ENCODE measurements around the gene FEM1B.
A peak's percentile ranks its signal among the peaks of the same experiment; 100 is the strongest.

Gene FEM1B

DNA sequence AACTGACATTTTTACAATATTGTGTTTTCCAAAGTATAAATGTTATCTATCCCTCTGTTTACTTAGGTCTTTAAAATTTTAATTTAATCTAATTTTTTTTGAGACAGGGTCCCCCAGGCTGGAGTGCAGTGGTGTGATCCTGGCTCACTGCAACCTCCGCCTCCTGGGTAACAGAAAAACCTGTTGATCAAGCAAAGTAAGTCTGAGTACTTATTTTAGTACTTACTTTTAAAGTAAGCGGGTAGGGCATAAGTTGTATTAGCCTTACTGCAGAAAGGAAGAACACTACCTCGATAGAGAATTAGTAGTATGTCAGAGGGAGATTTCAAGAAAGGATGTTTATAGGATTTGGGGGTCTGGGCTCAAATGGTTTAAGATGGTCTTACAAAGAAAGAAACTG, 11.9 kb upstream of the FEM1B start:
- DNase-seq (ENCODE audit: low read depth, low spot score): no peak
- no peak overlapping the region for H3K4me3 ChIP-seq (ENCODE audit: low read depth, low read length)
- in situ Hi-C loops (cut with HindIII; ENCODE audit: low sequenced_read_pairs): no loop called here
- TF ChIP-seq, protein P1, sequence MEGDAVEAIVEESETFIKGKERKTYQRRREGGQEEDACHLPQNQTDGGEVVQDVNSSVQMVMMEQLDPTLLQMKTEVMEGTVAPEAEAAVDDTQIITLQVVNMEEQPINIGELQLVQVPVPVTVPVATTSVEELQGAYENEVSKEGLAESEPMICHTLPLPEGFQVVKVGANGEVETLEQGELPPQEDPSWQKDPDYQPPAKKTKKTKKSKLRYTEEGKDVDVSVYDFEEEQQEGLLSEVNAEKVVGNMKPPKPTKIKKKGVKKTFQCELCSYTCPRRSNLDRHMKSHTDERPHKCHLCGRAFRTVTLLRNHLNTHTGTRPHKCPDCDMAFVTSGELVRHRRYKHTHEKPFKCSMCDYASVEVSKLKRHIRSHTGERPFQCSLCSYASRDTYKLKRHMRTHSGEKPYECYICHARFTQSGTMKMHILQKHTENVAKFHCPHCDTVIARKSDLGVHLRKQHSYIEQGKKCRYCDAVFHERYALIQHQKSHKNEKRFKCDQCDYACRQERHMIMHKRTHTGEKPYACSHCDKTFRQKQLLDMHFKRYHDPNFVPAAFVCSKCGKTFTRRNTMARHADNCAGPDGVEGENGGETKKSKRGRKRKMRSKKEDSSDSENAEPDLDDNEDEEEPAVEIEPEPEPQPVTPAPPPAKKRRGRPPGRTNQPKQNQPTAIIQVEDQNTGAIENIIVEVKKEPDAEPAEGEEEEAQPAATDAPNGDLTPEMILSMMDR (IDR thresholded peaks at IDR 0.05; ENCODE audit: low read depth, low read length): no peak

DNA sequence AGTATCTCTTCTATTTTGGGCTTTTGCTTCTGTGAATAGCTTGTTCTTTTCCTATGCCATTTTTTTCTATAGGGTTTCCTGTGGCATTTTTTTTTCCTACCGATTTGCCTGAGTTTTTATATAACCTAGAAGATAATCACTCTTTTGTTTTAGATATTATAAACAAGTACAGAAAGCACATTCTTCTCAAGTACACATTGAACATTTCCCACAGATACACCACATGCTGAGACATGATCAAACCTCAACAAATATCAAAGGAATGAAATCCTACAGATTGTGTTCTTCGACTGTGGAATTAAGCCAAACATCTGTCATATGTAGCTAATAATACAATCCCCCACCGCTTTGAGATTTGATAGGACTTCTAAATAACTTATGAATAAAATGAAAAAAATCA, 9.1 kb upstream of the FEM1B start:
- DNase-seq (ENCODE audit: low read depth, low spot score): no peak
- in situ Hi-C loops (cut with HindIII; ENCODE audit: low sequenced_read_pairs): no loop called here
- TF ChIP-seq, protein P1 (IDR thresholded peaks at IDR 0.05; ENCODE audit: low read depth, low read length): no peak
- no peak overlapping the region for H3K4me3 ChIP-seq (ENCODE audit: low read depth, low read length)

GRCh38 chr15:68271854-68272471, 5.6 kb upstream of the FEM1B start:
- TF ChIP-seq, protein P1 (IDR thresholded peaks at IDR 0.05; ENCODE audit: low read depth, low read length): no peak
- in situ Hi-C loops (cut with HindIII; ENCODE audit: low sequenced_read_pairs): no loop called here
- DNase-seq (ENCODE audit: low read depth, low spot score): peak; percentile 79
- H3K4me3 ChIP-seq (ENCODE audit: low read depth, low read length): no peak overlapping the region

DNA sequence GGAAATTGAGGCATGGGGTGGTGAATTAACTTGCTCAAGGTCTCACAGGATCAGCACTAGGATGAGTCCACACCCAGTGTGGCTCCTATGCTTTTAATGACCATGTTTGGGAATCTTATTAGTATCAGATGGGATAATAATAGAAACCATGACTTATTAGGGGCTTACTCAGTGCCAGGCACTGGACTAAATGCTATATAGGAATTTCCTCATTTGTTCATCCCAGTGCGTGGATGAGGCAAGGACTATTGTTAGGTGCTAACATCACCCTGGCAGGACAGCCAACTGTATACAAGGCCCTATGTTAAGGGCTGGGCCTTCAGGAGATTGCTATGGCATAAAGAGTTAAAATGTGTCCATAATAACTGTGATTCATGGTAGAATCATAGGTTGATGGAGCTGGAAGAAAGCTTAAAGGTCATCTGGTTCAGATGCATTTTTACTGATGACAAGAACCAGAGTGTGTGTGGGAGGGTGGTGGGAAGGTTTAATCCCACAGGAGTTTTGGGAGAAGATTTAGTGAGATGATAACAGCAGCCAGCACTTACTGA, 4.7 kb upstream of the FEM1B start:
- H3K4me3 ChIP-seq (ENCODE audit: low read depth, low read length): no peak overlapping the region
- no peak for DNase-seq (ENCODE audit: low read depth, low spot score)
- in situ Hi-C loops (cut with HindIII; ENCODE audit: low sequenced_read_pairs): no loop called here
- TF ChIP-seq, protein P1 (IDR thresholded peaks at IDR 0.05; ENCODE audit: low read depth, low read length): no peak

DNA sequence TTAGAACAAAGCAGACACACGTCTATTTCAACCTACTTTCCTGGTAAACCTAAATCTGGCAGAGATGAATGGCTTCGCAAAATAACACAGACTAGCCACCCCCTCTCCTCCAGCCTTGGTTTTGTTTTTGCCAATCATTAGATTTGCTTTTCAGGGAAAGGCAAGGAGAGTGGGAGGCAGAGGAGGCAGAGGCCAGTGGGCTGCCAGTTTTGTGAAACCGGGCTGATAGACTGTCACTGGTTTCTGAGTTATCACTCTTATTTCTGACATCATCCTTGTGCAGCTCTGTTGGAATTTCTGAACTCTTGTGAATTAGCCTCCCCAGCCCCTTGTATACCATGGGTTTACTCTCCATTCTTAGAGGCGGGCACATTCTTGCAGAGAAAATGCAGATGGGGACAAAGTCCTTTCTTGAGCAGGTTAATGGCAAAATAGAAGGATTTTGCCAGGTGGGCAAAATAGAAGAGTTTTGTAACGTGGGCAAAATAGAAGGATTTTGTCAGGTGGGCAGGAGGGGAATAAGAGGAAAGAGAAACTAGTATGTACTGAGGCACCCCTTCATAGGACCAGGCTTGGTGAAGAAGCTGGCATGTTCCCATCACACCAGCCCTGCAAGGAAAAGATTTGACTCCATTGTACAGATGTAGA, 3.2 kb upstream of the FEM1B start:
- no peak for DNase-seq (ENCODE audit: low read depth, low spot score)
- TF ChIP-seq, protein P1 (IDR thresholded peaks at IDR 0.05; ENCODE audit: low read depth, low read length): no peak
- in situ Hi-C loops (cut with HindIII; ENCODE audit: low sequenced_read_pairs): no loop called here
- no peak overlapping the region for H3K4me3 ChIP-seq (ENCODE audit: low read depth, low read length)

DNA sequence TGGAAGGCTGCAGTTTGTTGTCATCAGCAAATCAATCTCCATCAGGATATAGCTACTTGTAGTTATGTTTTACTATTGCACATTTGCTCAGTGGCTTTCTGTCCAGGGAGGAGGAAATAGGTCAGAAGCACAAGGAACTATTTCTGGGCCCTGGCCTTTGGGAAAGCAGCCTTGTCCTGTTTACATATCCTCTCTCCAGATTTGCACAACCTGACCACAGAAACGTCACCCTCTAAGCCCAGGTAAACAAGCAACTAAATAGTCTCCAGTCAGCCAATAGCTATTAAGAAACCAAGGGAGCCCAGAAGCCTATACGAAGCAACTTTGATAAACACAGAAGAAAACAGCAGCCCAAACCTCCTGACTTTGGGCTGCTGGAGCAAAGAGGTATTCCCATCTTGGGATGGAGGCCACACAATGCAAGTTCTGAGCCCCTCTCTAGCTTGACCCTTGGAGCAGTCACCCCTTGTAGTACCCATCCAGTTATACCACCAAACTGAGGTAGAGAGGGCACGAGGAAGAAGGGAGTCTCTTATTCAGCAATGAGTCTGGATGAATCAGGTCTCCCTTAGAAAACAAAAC, 2.3 kb upstream of the FEM1B start:
- no peak overlapping the region for H3K4me3 ChIP-seq (ENCODE audit: low read depth, low read length)
- TF ChIP-seq, protein P1 (IDR thresholded peaks at IDR 0.05; ENCODE audit: low read depth, low read length): no peak
- no peak for DNase-seq (ENCODE audit: low read depth, low spot score)
- in situ Hi-C loops (cut with HindIII; ENCODE audit: low sequenced_read_pairs): no loop called here

All from astrocyte of the spinal cord (primary cell).